ENCODE measurements around the gene FBXO36.

Gene FBXO36

DNA sequence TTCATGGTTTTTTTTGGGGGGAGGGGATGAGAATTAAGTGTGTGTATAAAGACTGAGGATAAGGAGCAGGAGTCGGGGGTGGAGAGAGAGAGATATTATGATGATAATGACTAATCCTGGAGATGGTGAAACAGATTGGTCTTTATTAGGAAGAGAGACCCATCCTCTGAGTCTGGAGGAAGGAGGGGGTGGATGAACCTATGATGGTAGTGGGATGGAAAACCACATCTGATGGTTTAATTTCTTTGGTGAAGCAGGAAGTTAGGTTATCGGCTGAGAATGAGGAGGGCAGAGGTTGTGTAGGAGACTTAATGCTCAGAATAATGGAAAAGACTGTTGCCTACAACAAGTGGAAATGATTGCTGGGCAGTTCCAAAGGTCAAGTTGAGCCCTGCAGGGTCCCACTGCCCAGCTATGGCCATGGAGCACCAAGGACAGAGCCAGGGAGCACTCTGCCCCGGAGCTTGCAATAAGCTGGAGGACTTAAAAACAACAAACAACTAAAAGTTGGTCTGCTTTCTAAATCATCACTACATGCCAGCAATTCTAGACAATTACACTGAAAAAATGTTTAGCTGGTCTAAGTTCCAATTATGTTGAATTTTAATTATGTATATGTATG lies 138.5 kb downstream of the FBXO36 start:
- no peak overlapping the region for H3K4me3 ChIP-seq (ENCODE audit: low read depth, low read length)
- TF ChIP-seq, protein P1, sequence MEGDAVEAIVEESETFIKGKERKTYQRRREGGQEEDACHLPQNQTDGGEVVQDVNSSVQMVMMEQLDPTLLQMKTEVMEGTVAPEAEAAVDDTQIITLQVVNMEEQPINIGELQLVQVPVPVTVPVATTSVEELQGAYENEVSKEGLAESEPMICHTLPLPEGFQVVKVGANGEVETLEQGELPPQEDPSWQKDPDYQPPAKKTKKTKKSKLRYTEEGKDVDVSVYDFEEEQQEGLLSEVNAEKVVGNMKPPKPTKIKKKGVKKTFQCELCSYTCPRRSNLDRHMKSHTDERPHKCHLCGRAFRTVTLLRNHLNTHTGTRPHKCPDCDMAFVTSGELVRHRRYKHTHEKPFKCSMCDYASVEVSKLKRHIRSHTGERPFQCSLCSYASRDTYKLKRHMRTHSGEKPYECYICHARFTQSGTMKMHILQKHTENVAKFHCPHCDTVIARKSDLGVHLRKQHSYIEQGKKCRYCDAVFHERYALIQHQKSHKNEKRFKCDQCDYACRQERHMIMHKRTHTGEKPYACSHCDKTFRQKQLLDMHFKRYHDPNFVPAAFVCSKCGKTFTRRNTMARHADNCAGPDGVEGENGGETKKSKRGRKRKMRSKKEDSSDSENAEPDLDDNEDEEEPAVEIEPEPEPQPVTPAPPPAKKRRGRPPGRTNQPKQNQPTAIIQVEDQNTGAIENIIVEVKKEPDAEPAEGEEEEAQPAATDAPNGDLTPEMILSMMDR (IDR thresholded peaks at IDR 0.05; ENCODE audit: low read depth, low read length, missing control alignments): no peak
- no peak for DNase-seq (ENCODE audit: low read depth)
